WTC11 (cell line): ENCODE measurements around the gene TPK1. TPM values are rescaled to one million over a fixed set of nuclear protein-coding genes. Genes with fewer than 3 reads are reported as not detected.

Source experiments
- ATAC-seq: fragments of 200-7000 bp; cut with Tn5 transposase; 2 replicates; pipeline ENCODE4 v1.10.0; 2021; ENCODE audit warnings: mild to moderate bottlenecking, moderate library complexity
- CTCF ChIA-PET: fragments of 300-600 bp; sonication (Branson Sonifier 250); formaldehyde crosslinking; loops from one replicate; lab custom pipeline; 2021; ENCODE audit warnings: antibody characterized with exemption; lab: Charles Lee
- POLR2A ChIA-PET: fragments of 350-600 bp; sonication (Branson Sonifier 250); formaldehyde crosslinking; loops from one replicate; lab custom pipeline; 2021; ENCODE audit warnings: antibody characterized with exemption; lab: Charles Lee
- DNase-seq: peaks from one replicate; pipeline ENCODE4 v3.0.0; 2021; ENCODE audit warnings: low spot score
- H3K27ac Mint-ChIP-seq: 2 replicates; pipeline ENCODE4 v1.8.0; 2021; ENCODE audit warnings: mixed read lengths
- H3K27me3 Mint-ChIP-seq: 2 replicates; pipeline ENCODE4 v1.8.0; 2021; ENCODE audit warnings: low read depth, mild to moderate bottlenecking, moderate library complexity, mixed read lengths
- H3K36me3 Mint-ChIP-seq: 2 replicates; pipeline ENCODE4 v1.8.0; 2021; ENCODE audit warnings: mixed read lengths
- H3K4me1 Mint-ChIP-seq: 2 replicates; pipeline ENCODE4 v1.8.0; 2022; ENCODE audit warnings: mixed read lengths
- H3K4me3 Mint-ChIP-seq: 2 replicates; pipeline ENCODE4 v1.8.0; 2021; ENCODE audit warnings: mild to moderate bottlenecking, moderate library complexity, mixed read lengths
- H3K9me3 Mint-ChIP-seq: 2 replicates; pipeline ENCODE4 v1.8.0; 2021; ENCODE audit warnings: mixed read lengths
- ATF1 ChIP-seq: sonication (generic); formaldehyde crosslinking; IDR thresholded peaks from 2 replicates; pipeline ENCODE4 v1.8.1; 2023; ENCODE audit warnings: mild to moderate bottlenecking, moderate library complexity, missing genetic modification reagents
- ATF6 ChIP-seq: sonication (generic); formaldehyde crosslinking; IDR thresholded peaks from 2 replicates; pipeline ENCODE4 v1.8.1; 2023; ENCODE audit warnings: mild to moderate bottlenecking, missing genetic modification reagents
- CREB1 ChIP-seq: sonication (generic); formaldehyde crosslinking; IDR thresholded peaks from 2 replicates; pipeline ENCODE4 v1.8.0; 2023; ENCODE audit warnings: mild to moderate bottlenecking, missing genetic modification reagents
- ELF4 ChIP-seq: sonication (generic); formaldehyde crosslinking; IDR thresholded peaks from 2 replicates; pipeline ENCODE4 v1.8.1; 2022; ENCODE audit warnings: low read depth, mild to moderate bottlenecking, moderate library complexity, missing genetic modification reagents
- FOXP1 ChIP-seq: sonication (generic); formaldehyde crosslinking; IDR thresholded peaks from 2 replicates; pipeline ENCODE4 v1.8.0; 2022; ENCODE audit warnings: missing genetic modification reagents, mild to moderate bottlenecking, moderate library complexity, borderline replicate concordance
- GRHL2 ChIP-seq: fragments of 250-450 bp; sonication (Bioruptor Pico); IDR thresholded peaks from 2 replicates; pipeline ENCODE4 v1.8.0; 2022; ENCODE audit warnings: mild to moderate bottlenecking, moderate library complexity; ENCODE audit not compliant: insufficient replicate concordance, severe bottlenecking
- GTF2I ChIP-seq: fragments of 250-450 bp; sonication (Bioruptor Pico); conservative IDR thresholded peaks from 2 replicates; pipeline ENCODE4 v1.4.0; 2021; ENCODE audit warnings: mild to moderate bottlenecking
- HMGA2 ChIP-seq: fragments of 250-450 bp; sonication (Bioruptor Pico); IDR thresholded peaks from 2 replicates; pipeline ENCODE4 v1.4.0; 2021; ENCODE audit warnings: mild to moderate bottlenecking, moderate library complexity
- IRF1 ChIP-seq: sonication (generic); formaldehyde crosslinking; IDR thresholded peaks from 2 replicates; pipeline ENCODE4 v1.8.0; 2023; ENCODE audit warnings: missing genetic modification reagents
- MYBL2 ChIP-seq: sonication (generic); formaldehyde crosslinking; IDR thresholded peaks from 2 replicates; pipeline ENCODE4 v1.8.1; 2023; ENCODE audit warnings: mild to moderate bottlenecking, moderate library complexity, missing genetic modification reagents
- NFE2L1 ChIP-seq: sonication (generic); formaldehyde crosslinking; IDR thresholded peaks from 2 replicates; pipeline ENCODE4 v1.8.1; 2023; ENCODE audit warnings: missing genetic modification reagents
- NFYB ChIP-seq: sonication (generic); formaldehyde crosslinking; conservative IDR thresholded peaks from 2 replicates; pipeline ENCODE4 v1.8.0; 2022; ENCODE audit warnings: low read depth, missing genetic modification reagents
- NR1H2 ChIP-seq: sonication (generic); formaldehyde crosslinking; IDR thresholded peaks from 2 replicates; pipeline ENCODE4 v1.9.0; 2021; ENCODE audit warnings: mild to moderate bottlenecking, moderate library complexity, missing genetic modification reagents
- NR2C2 ChIP-seq: sonication (generic); formaldehyde crosslinking; IDR thresholded peaks from 2 replicates; pipeline ENCODE4 v1.8.0; 2022; ENCODE audit warnings: mild to moderate bottlenecking, missing genetic modification reagents
- OVOL2 ChIP-seq: fragments of 250-450 bp; sonication (Bioruptor Pico); IDR thresholded peaks from 2 replicates; pipeline ENCODE4 v1.9.0; 2021; ENCODE audit warnings: mild to moderate bottlenecking, borderline replicate concordance
- PREB ChIP-seq: sonication (generic); formaldehyde crosslinking; IDR thresholded peaks from 2 replicates; pipeline ENCODE4 v1.8.1; 2022; ENCODE audit warnings: mild to moderate bottlenecking, missing genetic modification reagents, moderate library complexity, borderline replicate concordance
- RORB ChIP-seq: fragments of 250-450 bp; sonication (Bioruptor Pico); IDR thresholded peaks from 2 replicates; pipeline ENCODE4 v1.9.0; 2021; ENCODE audit warnings: mild to moderate bottlenecking
- SMAD3 ChIP-seq: sonication (generic); formaldehyde crosslinking; IDR thresholded peaks from 2 replicates; pipeline ENCODE4 v1.8.0; 2022; ENCODE audit warnings: missing genetic modification reagents, mild to moderate bottlenecking, borderline replicate concordance
- SMAD4 ChIP-seq: sonication (generic); formaldehyde crosslinking; IDR thresholded peaks from 2 replicates; pipeline ENCODE4 v1.8.0; 2022; ENCODE audit warnings: mild to moderate bottlenecking, missing genetic modification reagents
- SOX15 ChIP-seq: fragments of 250-450 bp; sonication (Bioruptor Pico); IDR thresholded peaks from 2 replicates; pipeline ENCODE4 v1.9.0; 2021; ENCODE audit warnings: mild to moderate bottlenecking
- USF2 ChIP-seq: sonication (generic); formaldehyde crosslinking; IDR thresholded peaks from 2 replicates; pipeline ENCODE4 v1.8.1; 2023; ENCODE audit warnings: mild to moderate bottlenecking, missing genetic modification reagents, moderate library complexity
- ZBTB21 ChIP-seq: sonication (generic); formaldehyde crosslinking; IDR thresholded peaks from 2 replicates; pipeline ENCODE4 v1.8.1; 2023; ENCODE audit warnings: mild to moderate bottlenecking, missing genetic modification reagents, borderline replicate concordance
- ZNF263 ChIP-seq: sonication (generic); formaldehyde crosslinking; IDR thresholded peaks from 2 replicates; pipeline ENCODE4 v1.8.1; 2022; ENCODE audit warnings: low read depth, mild to moderate bottlenecking, moderate library complexity, missing genetic modification reagents
- ZNF423 ChIP-seq: fragments of 250-450 bp; sonication (Bioruptor Pico); IDR thresholded peaks from 2 replicates; pipeline ENCODE4 v2.1.2; 2022; ENCODE audit warnings: mild to moderate bottlenecking, moderate library complexity
- ZNF671 ChIP-seq: fragments of 250-450 bp; sonication (Bioruptor Pico); IDR thresholded peaks from 2 replicates; pipeline ENCODE4 v1.8.0; 2021; ENCODE audit warnings: mild to moderate bottlenecking
- total RNA-seq: library from RNA; stranded (reverse); gene quantifications from 3 replicates; pipeline ENCODE4 v1.2.3, GENCODE V29; 2021
- TF ChIP-seq, protein P1 (sequence below): fragments of 250-450 bp; sonication (Bioruptor Pico); IDR thresholded peaks from 2 replicates; pipeline ENCODE4 v1.9.0; 2021; ENCODE audit warnings: mild to moderate bottlenecking, borderline replicate concordance
- TF ChIP-seq, protein P2 (sequence below): sonication (generic); formaldehyde crosslinking; IDR thresholded peaks from 2 replicates; pipeline ENCODE4 v1.8.1; 2023; ENCODE audit warnings: mild to moderate bottlenecking, missing genetic modification reagents, moderate library complexity

Gene TPK1
- total RNA-seq, 1 experiment from 2014 or later: 2.7 TPM

- TF ChIP-seq, protein P1, sequence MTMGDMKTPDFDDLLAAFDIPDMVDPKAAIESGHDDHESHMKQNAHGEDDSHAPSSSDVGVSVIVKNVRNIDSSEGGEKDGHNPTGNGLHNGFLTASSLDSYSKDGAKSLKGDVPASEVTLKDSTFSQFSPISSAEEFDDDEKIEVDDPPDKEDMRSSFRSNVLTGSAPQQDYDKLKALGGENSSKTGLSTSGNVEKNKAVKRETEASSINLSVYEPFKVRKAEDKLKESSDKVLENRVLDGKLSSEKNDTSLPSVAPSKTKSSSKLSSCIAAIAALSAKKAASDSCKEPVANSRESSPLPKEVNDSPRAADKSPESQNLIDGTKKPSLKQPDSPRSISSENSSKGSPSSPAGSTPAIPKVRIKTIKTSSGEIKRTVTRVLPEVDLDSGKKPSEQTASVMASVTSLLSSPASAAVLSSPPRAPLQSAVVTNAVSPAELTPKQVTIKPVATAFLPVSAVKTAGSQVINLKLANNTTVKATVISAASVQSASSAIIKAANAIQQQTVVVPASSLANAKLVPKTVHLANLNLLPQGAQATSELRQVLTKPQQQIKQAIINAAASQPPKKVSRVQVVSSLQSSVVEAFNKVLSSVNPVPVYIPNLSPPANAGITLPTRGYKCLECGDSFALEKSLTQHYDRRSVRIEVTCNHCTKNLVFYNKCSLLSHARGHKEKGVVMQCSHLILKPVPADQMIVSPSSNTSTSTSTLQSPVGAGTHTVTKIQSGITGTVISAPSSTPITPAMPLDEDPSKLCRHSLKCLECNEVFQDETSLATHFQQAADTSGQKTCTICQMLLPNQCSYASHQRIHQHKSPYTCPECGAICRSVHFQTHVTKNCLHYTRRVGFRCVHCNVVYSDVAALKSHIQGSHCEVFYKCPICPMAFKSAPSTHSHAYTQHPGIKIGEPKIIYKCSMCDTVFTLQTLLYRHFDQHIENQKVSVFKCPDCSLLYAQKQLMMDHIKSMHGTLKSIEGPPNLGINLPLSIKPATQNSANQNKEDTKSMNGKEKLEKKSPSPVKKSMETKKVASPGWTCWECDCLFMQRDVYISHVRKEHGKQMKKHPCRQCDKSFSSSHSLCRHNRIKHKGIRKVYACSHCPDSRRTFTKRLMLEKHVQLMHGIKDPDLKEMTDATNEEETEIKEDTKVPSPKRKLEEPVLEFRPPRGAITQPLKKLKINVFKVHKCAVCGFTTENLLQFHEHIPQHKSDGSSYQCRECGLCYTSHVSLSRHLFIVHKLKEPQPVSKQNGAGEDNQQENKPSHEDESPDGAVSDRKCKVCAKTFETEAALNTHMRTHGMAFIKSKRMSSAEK (CRISPR knock-in tag): no peak
- TF ChIP-seq CREB1 (CRISPR knock-in tag) (no peak), SMAD4 (no peak), NFE2L1 (CRISPR knock-in tag) (no peak)
Observed at GRCh38 chr7:144656965-144657517, 178.8 kb downstream of the TPK1 start (continued).

DNA sequence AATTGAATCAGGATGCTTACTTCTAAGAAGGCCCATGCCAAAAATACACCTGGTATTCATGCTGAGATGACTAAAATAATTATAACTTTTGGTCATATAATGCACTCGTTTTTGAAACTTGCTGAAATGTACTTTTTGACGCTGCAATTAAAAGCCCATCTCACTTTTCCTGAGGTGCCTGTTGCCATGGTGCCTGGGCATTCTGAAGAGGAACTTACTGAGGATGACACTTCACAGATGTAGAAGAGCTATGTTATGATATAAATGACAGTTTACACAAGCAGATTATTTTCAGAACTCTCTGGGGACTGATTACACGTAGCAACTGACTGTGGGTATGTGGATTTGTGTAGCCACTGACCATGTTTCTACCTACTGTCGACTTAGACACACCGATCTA is 182.4 kb downstream of the TPK1 start:
- ChIA-PET CTCF (no interaction called here), POLR2A (no interaction called here)
- Mint-ChIP-seq H3K9me3 (peaks cover 26% of the 10 kb centered on the region), H3K4me1 (peaks cover 13% of the 10 kb centered on the region), H3K36me3 (peaks cover 22% of the 10 kb centered on the region), H3K27me3 (no peaks in the 10 kb centered on the region), H3K4me3 (no peak overlapping the region), H3K27ac (no peak overlapping the region)
- DNase-seq (no peak), ATAC-seq (no peak)
- no peak for TF ChIP-seq FOXP1 (CRISPR knock-in tag)
- TF ChIP-seq ATF1 (CRISPR knock-in tag): no peak
- no peak for TF ChIP-seq NFYB (CRISPR knock-in tag)
- no peak for TF ChIP-seq SMAD3 (CRISPR knock-in tag)
- no peak for TF ChIP-seq NR2C2 (CRISPR knock-in tag)
- no peak for TF ChIP-seq GTF2I (CRISPR knock-in tag)
- TF ChIP-seq SOX15 (CRISPR knock-in tag): no peak
- no peak for TF ChIP-seq OVOL2 (CRISPR knock-in tag)
- TF ChIP-seq, protein P2, sequence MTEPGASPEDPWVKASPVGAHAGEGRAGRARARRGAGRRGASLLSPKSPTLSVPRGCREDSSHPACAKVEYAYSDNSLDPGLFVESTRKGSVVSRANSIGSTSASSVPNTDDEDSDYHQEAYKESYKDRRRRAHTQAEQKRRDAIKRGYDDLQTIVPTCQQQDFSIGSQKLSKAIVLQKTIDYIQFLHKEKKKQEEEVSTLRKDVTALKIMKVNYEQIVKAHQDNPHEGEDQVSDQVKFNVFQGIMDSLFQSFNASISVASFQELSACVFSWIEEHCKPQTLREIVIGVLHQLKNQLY (CRISPR knock-in tag): no peak
- no peak for TF ChIP-seq ATF6
- TF ChIP-seq HMGA2 (CRISPR knock-in tag): no peak
- TF ChIP-seq ELF4: no peak
- TF ChIP-seq USF2: no peak

DNA sequence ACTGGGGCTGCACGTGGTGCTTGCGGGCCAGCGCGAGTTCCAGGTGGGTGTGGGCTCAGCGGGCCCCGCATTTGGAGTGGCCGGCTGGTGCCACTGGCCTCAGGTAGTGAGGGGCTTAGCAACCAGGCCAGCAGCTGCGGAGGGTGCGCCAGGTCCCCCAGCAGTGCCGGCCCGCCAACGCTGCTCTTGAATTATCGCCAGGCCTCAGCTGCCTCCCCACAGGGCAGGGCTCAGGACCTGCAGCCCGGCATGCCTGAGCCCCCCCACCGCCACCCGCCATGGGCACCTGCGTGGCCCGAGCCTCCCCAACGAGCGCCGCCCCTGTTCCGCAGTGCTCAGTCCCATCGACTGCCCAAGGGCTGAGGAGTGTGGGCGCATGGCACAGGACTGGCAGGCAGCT is 185.4 kb downstream of the TPK1 start:
- Mint-ChIP-seq H3K9me3 (peaks cover 39% of the 10 kb centered on the region), H3K27ac (no peak overlapping the region), H3K4me3 (no peak overlapping the region), H3K4me1 (peaks cover 8% of the 10 kb centered on the region), H3K36me3 (peaks cover 28% of the 10 kb centered on the region), H3K27me3 (no peaks in the 10 kb centered on the region)
- DNase-seq: no peak
- ChIA-PET CTCF (no interaction called here), POLR2A (no interaction called here)
- no peak for ATAC-seq
- TF ChIP-seq ZNF263 (CRISPR knock-in tag): no peak
- no peak for TF ChIP-seq NFYB (CRISPR knock-in tag)
- no peak for TF ChIP-seq NR1H2 (CRISPR knock-in tag)
- no peak for TF ChIP-seq ZNF423 (CRISPR knock-in tag)
- no peak for TF ChIP-seq MYBL2 (CRISPR knock-in tag)
- no peak for TF ChIP-seq IRF1
- TF ChIP-seq RORB: no peak
- no peak for TF ChIP-seq GRHL2 (CRISPR knock-in tag)
- no peak for TF ChIP-seq ZBTB21 (CRISPR knock-in tag)
- no peak for TF ChIP-seq PREB (CRISPR knock-in tag)
- TF ChIP-seq ZNF671 (CRISPR knock-in tag): no peak
